Aortic smooth muscle cell (primary cell): Measurements from ENCODE around the gene LRRC55. TPM values are rescaled to one million over a fixed set of nuclear protein-coding genes. Genes with fewer than 3 reads are reported as not detected.

Experiments used
- total RNA-seq: library from RNA; depleted of rRNA; stranded (reverse); fragments of >200 nt; gene quantifications from 2 replicates; pipeline ENCODE4 v1.2.3, GENCODE V29; 2014

Gene LRRC55
- total RNA-seq = not detected in 2 replicates

GRCh38 chr11:57181678-57182305, at the start of gene LRRC55:
Gene LRRC55 (plus strand): TSS chr11:57181953. CDS start chr11:57182023, 70 bp downstream.

GRCh38 chr11:57237204-57237681, 55.5 kb downstream of the LRRC55 start, which contains the start of gene APLNR:
Gene APLNR (minus strand): TSS chr11:57237250. CDS start chr11:57237004, 246 bp downstream.

Other genes starting within 250 kb of the LRRC55 start
- not detected in 2 replicates for gene OR5AK2, start 193.0 kb upstream of the LRRC55 start, total RNA-seq
- 0.19 and 0.66 TPM in 2 replicates for gene APLNR, start 55.3 kb downstream of the LRRC55 start, total RNA-seq
- 57.5 and 73.6 TPM in 2 replicates for gene TNKS1BP1, start 143.0 kb downstream of the LRRC55 start, total RNA-seq
- 63.7 and 83.0 TPM in 2 replicates for gene SSRP1, start 153.9 kb downstream of the LRRC55 start, total RNA-seq
- gene P2RX3, start 156.4 kb downstream of the LRRC55 start, total RNA-seq = not detected in 2 replicates
- gene PRG3, start 199.2 kb downstream of the LRRC55 start, total RNA-seq = not detected in 2 replicates
- not detected in 2 replicates for gene PRG2, start 208.7 kb downstream of the LRRC55 start, total RNA-seq
- 10.3 and 16.4 TPM in 2 replicates for gene SLC43A3, start 245.2 kb downstream of the LRRC55 start, total RNA-seq